GM06990 (cell line): ENCODE measurements around the gene SLC25A44.

Experiments
- DNase-seq: peaks from one replicate; pipeline ENCODE4 v3.0.0-alpha.2; 2011; ENCODE audit not compliant: insufficient read length; ENCODE audit errors: extremely low read depth
- H3K27me3 ChIP-seq: replicated peaks from 2 replicates; pipeline ENCODE4 v1.6.0; 2011; ENCODE audit warnings: low read length; ENCODE audit not compliant: control insufficient read depth, insufficient read depth
- H3K36me3 ChIP-seq: 2 replicates; pipeline ENCODE4 v1.5.1; 2011; ENCODE audit warnings: low read length; ENCODE audit not compliant: control insufficient read depth, insufficient read depth
- H3K4me3 ChIP-seq: replicated peaks from 2 replicates; pipeline ENCODE4 v1.5.1; 2011; ENCODE audit warnings: low read depth, mild to moderate bottlenecking, control low read depth, low read length
- TF ChIP-seq, protein P1 (sequence below): IDR thresholded peaks from 2 replicates; pipeline ENCODE4 v1.5.1; 2011; ENCODE audit warnings: low read length, control low read depth, mild to moderate bottlenecking, inconsistent platforms; ENCODE audit not compliant: insufficient read depth, poor library complexity, severe bottlenecking

The SLC25A44 gene

DNA sequence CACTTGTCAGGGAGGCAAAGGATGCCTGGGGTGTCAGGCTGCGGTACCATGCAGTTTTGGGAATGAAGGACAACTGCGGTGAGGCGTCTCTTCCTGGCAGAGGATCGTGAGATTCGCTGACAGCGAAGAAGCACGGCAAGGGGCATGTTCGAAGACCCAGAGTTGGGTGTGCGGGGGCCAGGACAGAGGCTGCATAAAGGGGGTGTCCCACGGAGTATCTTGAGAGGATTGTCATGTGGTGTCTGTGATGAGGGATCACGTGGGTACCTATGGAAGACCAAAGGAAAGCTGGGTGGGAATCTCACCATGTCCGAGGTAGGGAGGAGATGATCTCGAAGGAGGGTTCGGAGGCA, 372 bp downstream of the SLC25A44 start:
- Histone ChIP-seq H3K4me3 (peak overlapping the region; percentile 100), H3K27me3 (no peaks in the 10 kb centered on the region), H3K36me3 (peaks cover 5% of the 10 kb centered on the region)
- TF ChIP-seq, protein P1, sequence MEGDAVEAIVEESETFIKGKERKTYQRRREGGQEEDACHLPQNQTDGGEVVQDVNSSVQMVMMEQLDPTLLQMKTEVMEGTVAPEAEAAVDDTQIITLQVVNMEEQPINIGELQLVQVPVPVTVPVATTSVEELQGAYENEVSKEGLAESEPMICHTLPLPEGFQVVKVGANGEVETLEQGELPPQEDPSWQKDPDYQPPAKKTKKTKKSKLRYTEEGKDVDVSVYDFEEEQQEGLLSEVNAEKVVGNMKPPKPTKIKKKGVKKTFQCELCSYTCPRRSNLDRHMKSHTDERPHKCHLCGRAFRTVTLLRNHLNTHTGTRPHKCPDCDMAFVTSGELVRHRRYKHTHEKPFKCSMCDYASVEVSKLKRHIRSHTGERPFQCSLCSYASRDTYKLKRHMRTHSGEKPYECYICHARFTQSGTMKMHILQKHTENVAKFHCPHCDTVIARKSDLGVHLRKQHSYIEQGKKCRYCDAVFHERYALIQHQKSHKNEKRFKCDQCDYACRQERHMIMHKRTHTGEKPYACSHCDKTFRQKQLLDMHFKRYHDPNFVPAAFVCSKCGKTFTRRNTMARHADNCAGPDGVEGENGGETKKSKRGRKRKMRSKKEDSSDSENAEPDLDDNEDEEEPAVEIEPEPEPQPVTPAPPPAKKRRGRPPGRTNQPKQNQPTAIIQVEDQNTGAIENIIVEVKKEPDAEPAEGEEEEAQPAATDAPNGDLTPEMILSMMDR: no peak
- DNase-seq: no peak

DNA sequence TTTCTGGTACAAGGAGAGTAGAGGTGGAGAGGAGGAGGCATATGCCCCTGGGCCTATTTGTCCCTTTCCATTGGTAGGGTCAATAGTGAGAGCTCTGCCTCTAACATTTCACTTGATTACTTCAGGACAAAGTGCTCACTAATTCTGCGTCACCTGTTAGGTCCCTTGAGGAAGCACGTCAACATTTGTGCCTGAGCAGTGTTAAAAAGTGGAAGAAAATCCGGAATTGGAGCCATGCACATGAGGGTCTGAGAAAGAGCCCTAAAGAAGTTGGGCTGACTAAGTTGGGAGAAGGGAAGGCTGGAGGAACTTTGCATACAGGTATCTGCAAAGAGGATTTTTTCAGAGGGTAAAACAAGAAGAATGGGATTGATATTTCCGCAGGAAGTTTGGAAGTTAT, 1.9 kb downstream of the SLC25A44 start:
- DNase-seq: no peak
- no peak overlapping the region for H3K4me3 ChIP-seq
- TF ChIP-seq, protein P1: no peak
- H3K36me3 ChIP-seq: peaks cover 11% of the 10 kb centered on the region
- no peaks in the 10 kb centered on the region for H3K27me3 ChIP-seq

GRCh38 chr1:156196445-156196844, 2.5 kb downstream of the SLC25A44 start:
- no peak overlapping the region for H3K4me3 ChIP-seq
- no peak for DNase-seq
- TF ChIP-seq, protein P1: no peak
- no peaks in the 10 kb centered on the region for H3K27me3 ChIP-seq
- H3K36me3 ChIP-seq: peaks cover 11% of the 10 kb centered on the region

DNA sequence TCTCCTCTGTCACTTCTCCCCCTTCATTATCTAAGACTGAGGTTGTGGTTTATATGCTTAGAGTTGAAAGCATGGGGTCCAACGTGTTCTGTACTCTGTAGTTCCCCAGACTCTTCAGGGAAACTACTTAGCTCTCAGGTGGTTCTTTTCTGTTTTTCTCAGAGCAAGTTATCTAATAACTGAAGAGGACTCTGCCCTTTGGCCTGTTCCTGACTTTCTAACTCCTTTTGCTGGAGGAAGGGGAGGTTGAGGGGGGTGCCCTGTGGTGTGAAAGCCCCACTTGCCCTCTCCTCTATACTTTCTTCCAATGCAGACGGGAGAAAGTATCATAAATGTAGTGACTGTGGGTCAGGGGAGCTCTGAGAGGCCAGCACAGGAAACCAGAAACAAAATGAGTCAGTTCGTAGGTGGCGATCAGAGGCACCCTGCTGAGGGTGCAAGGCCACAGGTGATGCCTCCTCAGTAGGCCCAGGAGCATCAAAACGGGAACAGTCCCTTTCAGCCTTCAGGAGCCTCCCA, 5.0 kb downstream of the SLC25A44 start:
- Histone ChIP-seq H3K4me3 (no peak overlapping the region; the same call in 1 of the 2 replicates), H3K36me3 (peaks cover 15% of the 10 kb centered on the region), H3K27me3 (no peaks in the 10 kb centered on the region)
- DNase-seq: no peak
- TF ChIP-seq, protein P1: no peak

GRCh38 chr1:156200044-156200443, 6.1 kb downstream of the SLC25A44 start:
- TF ChIP-seq, protein P1: no peak
- DNase-seq: no peak
- no peaks in the 10 kb centered on the region for H3K27me3 ChIP-seq
- H3K36me3 ChIP-seq: peaks cover 19% of the 10 kb centered on the region
- H3K4me3 ChIP-seq: no peak overlapping the region

DNA sequence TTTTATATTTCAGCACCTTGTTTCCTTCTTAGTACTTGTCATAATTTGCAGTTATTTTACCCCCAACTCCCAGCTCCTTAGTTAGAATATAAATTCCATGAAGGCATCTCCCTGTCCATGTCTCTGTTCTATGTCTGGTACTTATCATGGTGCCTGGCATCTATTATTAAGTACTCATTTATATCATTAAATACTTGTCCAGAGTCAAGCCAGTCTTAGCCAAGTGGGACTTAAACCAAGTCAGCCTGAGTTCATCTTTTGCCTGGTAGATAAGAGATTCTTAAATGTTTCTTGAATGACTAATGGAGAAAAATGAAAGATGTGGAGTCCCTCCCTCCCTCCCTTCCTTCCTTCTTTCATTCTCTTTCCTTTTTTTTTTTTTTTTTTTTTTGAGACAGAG, 9.4 kb downstream of the SLC25A44 start:
- TF ChIP-seq, protein P1: no peak
- Histone ChIP-seq H3K4me3 (no peak overlapping the region), H3K36me3 (peaks cover 16% of the 10 kb centered on the region), H3K27me3 (no peaks in the 10 kb centered on the region)
- no peak for DNase-seq
